H9 (cell line): ENCODE results near the gene RGS5. TPM values are rescaled to one million over a fixed set of nuclear protein-coding genes. Genes with fewer than 3 reads are reported as not detected.

Experiments
- DNase-seq: peaks from one replicate; pipeline ENCODE4 v3.0.0-alpha.2; 2017
- H2AFZ ChIP-seq: one replicate; pipeline ENCODE4 v1.6.1; 2013; ENCODE audit warnings: mild to moderate bottlenecking, low read length, control low read depth, moderate library complexity
- H2AK5ac ChIP-seq: 2 replicates; pipeline ENCODE4 v1.6.1; 2013; ENCODE audit warnings: low read length, control low read depth, mixed read lengths; ENCODE audit not compliant: insufficient read length
- H2BK120ac ChIP-seq: one replicate; pipeline ENCODE4 v1.6.1; 2013; ENCODE audit warnings: low read depth, mild to moderate bottlenecking, low read length, control low read depth, inconsistent platforms; ENCODE audit not compliant: poor library complexity, severe bottlenecking
- H2BK12ac ChIP-seq: 2 replicates; pipeline ENCODE4 v1.6.1; 2013; ENCODE audit warnings: low read length, control low read depth, mixed read lengths, low read depth; ENCODE audit not compliant: insufficient read length
- H2BK15ac ChIP-seq: 2 replicates; pipeline ENCODE4 v1.6.1; 2013; ENCODE audit warnings: low read depth, low read length, control low read depth
- H2BK20ac ChIP-seq: one replicate; pipeline ENCODE4 v1.6.1; 2013; ENCODE audit warnings: low read depth, mild to moderate bottlenecking, low read length, control low read depth, inconsistent platforms; ENCODE audit not compliant: poor library complexity, severe bottlenecking
- H2BK5ac ChIP-seq: 2 replicates; pipeline ENCODE4 v1.6.1; 2013; ENCODE audit warnings: low read length, control low read depth, mixed read lengths; ENCODE audit not compliant: insufficient read length
- H3K14ac ChIP-seq: 2 replicates; pipeline ENCODE4 v1.6.1; 2013; ENCODE audit warnings: low read length, control low read depth; ENCODE audit not compliant: insufficient read depth
- H3K18ac ChIP-seq: 2 replicates; pipeline ENCODE4 v1.6.1; 2013; ENCODE audit warnings: low read depth, mild to moderate bottlenecking, mixed read lengths, low read length, control low read depth; ENCODE audit not compliant: insufficient read length
- H3K23ac ChIP-seq: 2 replicates; pipeline ENCODE4 v1.6.1; 2013; ENCODE audit warnings: low read length, control low read depth, mixed read lengths, low read depth; ENCODE audit not compliant: insufficient read length
- H3K23me2 ChIP-seq: 2 replicates; pipeline ENCODE4 v1.6.1; 2013; ENCODE audit warnings: low read depth, mild to moderate bottlenecking, mixed read lengths, low read length, control low read depth; ENCODE audit not compliant: insufficient read length, poor library complexity, severe bottlenecking
- H3K27ac ChIP-seq: 2 replicates; pipeline ENCODE4 v1.5.1; 2013; ENCODE audit warnings: low read length, control low read depth, mixed read lengths, low read depth; ENCODE audit not compliant: insufficient read length
- H3K27me3 ChIP-seq: 2 replicates; pipeline ENCODE4 v1.6.1; 2013; ENCODE audit warnings: low read length, control low read depth, inconsistent platforms; ENCODE audit not compliant: insufficient read depth
- H3K4ac ChIP-seq: 2 replicates; pipeline ENCODE4 v1.6.1; 2013; ENCODE audit warnings: low read depth, mild to moderate bottlenecking, control low read depth, inconsistent platforms, low read length, moderate library complexity
- H3K4me1 ChIP-seq: 2 replicates; pipeline ENCODE4 v1.6.1; 2013; ENCODE audit warnings: low read length, control low read depth, inconsistent platforms; ENCODE audit not compliant: insufficient read depth
- H3K4me2 ChIP-seq: 2 replicates; pipeline ENCODE4 v1.6.1; 2013; ENCODE audit warnings: low read length, control low read depth, mixed read lengths; ENCODE audit not compliant: insufficient read length, insufficient read depth
- H3K56ac ChIP-seq: 2 replicates; pipeline ENCODE4 v1.6.1; 2013; ENCODE audit warnings: low read depth, mild to moderate bottlenecking, mixed read lengths, low read length, control low read depth; ENCODE audit not compliant: insufficient read length
- H3K79me1 ChIP-seq: 2 replicates; pipeline ENCODE4 v1.6.1; 2013; ENCODE audit warnings: low read depth, mild to moderate bottlenecking, moderate library complexity, low read length, control low read depth, inconsistent platforms; ENCODE audit not compliant: insufficient read depth, poor library complexity, severe bottlenecking
- H3K79me2 ChIP-seq: 2 replicates; pipeline ENCODE4 v1.6.1; 2013; ENCODE audit warnings: low read length, control low read depth, inconsistent platforms; ENCODE audit not compliant: insufficient read depth
- H3K9ac ChIP-seq: 2 replicates; pipeline ENCODE4 v1.6.1; 2013; ENCODE audit warnings: low read length, control low read depth, mixed read lengths; ENCODE audit not compliant: insufficient read length; ENCODE audit errors: extremely low read depth
- H3K9me3 ChIP-seq: one replicate; pipeline ENCODE4 v1.6.1; 2013; ENCODE audit warnings: low read depth, low read length, inconsistent platforms; ENCODE audit not compliant: control insufficient read depth
- H3T11ph ChIP-seq: one replicate; pipeline ENCODE4 v1.6.1; 2013; ENCODE audit warnings: mild to moderate bottlenecking, low read length, control low read depth, inconsistent platforms
- H4K20me1 ChIP-seq: one replicate; pipeline ENCODE4 v1.6.1; 2013; ENCODE audit not compliant: control insufficient read depth, insufficient read length, insufficient read depth
- H4K5ac ChIP-seq: 2 replicates; pipeline ENCODE4 v1.6.1; 2013; ENCODE audit warnings: low read depth, mild to moderate bottlenecking, mixed read lengths, low read length, control low read depth; ENCODE audit not compliant: insufficient read length
- H4K8ac ChIP-seq: replicated peaks from 2 replicates; pipeline ENCODE4 v1.6.1; 2013; ENCODE audit warnings: low read length, control low read depth, mixed read lengths, low read depth; ENCODE audit not compliant: insufficient read length
- H4K91ac ChIP-seq: 2 replicates; pipeline ENCODE4 v1.6.1; 2013; ENCODE audit warnings: low read depth, mild to moderate bottlenecking, moderate library complexity, mixed read lengths, low read length, control low read depth; ENCODE audit not compliant: insufficient read length
- H3K27ac Mint-ChIP-seq, 3 experiments: 2 replicates in 2 of 3; 3 replicates in 1 of 3; pipeline ENCODE4 v1.8.0; 2020 to 2021; ENCODE audit warnings: mixed read lengths in 3 of 3, mild to moderate bottlenecking in 1 of 3, moderate library complexity in 1 of 3
- H3K27me3 Mint-ChIP-seq: 2 replicates; pipeline ENCODE4 v1.8.0; 2021; ENCODE audit warnings: low read depth, mild to moderate bottlenecking, moderate library complexity, mixed read lengths
- H3K36me3 Mint-ChIP-seq, 3 experiments: 2 replicates in 2 of 3; 3 replicates in 1 of 3; pipeline ENCODE4 v1.8.0; 2020 to 2021; ENCODE audit warnings: low read depth in 3 of 3, mixed read lengths in 3 of 3; ENCODE audit not compliant: insufficient read depth in 1 of 3
- H3K4me1 Mint-ChIP-seq, 2 experiments: 2 replicates each; pipeline ENCODE4 v1.8.0; 2020; ENCODE audit warnings: mixed read lengths in 2 of 2
- H3K4me3 Mint-ChIP-seq, 2 experiments: 2 replicates in 1 of 2; 3 replicates in 1 of 2; pipeline ENCODE4 v1.8.0; 2020 to 2021; ENCODE audit warnings: mild to moderate bottlenecking in 2 of 2, mixed read lengths in 2 of 2, moderate library complexity in 1 of 2
- H3K9me3 Mint-ChIP-seq, 2 experiments: 2 replicates in 1 of 2; 3 replicates in 1 of 2; pipeline ENCODE4 v1.8.0; 2020; ENCODE audit warnings: mild to moderate bottlenecking in 2 of 2, mixed read lengths in 2 of 2, moderate library complexity in 1 of 2
- total RNA-seq: library from RNA; stranded (reverse); gene quantifications from 2 replicates; pipeline ENCODE4 v1.2.1, GENCODE V29; 2021
- TF ChIP-seq, protein P1 (sequence below): fragments of 200-600 bp; sonication (generic); conservative IDR thresholded peaks from 3 replicates; pipeline ENCODE4 v1.8.0; 2021; ENCODE audit warnings: antibody characterized with exemption, mild to moderate bottlenecking

Gene RGS5
- total RNA-seq, 1 experiment from 2014 or later: 30.1 TPM

DNA sequence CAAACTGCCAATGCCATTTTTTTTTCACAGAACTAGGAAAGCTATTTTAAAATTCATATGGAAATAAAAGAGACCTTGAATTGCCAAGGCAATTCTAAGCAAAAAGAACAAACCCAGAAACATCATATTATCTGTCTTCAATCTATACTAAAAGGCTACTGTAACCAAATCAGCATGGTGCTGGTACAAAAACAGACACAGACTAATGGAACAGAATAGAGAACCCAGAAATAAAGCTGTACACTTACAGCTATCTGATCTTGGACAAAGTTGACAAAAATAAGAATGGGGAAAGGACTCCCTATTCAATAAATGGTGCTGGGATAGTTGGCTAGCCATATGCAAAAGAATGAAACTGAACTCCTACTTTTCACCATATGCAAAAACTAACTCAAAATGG lies 83.0 kb downstream of the RGS5 start:
- H2AK5ac ChIP-seq: no peak overlapping the region
- H2AFZ ChIP-seq: no peak overlapping the region
- no peak overlapping the region for H3K56ac ChIP-seq
- Mint-ChIP-seq H3K27me3 (no peaks in the 10 kb centered on the region), H3K9me3 (no peaks in the 10 kb centered on the region), H3K27ac (no peak overlapping the region), H3K4me1 (no peaks in the 10 kb centered on the region), H3K36me3 (no peaks in the 10 kb centered on the region), H3K4me3 (no peak overlapping the region)
- no peak overlapping the region for H2BK15ac ChIP-seq
- no peaks in the 10 kb centered on the region for H3K9me3 ChIP-seq
- H2BK5ac ChIP-seq: no peak overlapping the region
- H3K79me2 ChIP-seq: no peaks in the 10 kb centered on the region
- no peak overlapping the region for H3K14ac ChIP-seq
- H3K4ac ChIP-seq: no peak overlapping the region
- H3K9ac ChIP-seq: no peak overlapping the region
- no peak overlapping the region for H3T11ph ChIP-seq
- H3K23me2 ChIP-seq: no peaks in the 10 kb centered on the region
- TF ChIP-seq, protein P1, sequence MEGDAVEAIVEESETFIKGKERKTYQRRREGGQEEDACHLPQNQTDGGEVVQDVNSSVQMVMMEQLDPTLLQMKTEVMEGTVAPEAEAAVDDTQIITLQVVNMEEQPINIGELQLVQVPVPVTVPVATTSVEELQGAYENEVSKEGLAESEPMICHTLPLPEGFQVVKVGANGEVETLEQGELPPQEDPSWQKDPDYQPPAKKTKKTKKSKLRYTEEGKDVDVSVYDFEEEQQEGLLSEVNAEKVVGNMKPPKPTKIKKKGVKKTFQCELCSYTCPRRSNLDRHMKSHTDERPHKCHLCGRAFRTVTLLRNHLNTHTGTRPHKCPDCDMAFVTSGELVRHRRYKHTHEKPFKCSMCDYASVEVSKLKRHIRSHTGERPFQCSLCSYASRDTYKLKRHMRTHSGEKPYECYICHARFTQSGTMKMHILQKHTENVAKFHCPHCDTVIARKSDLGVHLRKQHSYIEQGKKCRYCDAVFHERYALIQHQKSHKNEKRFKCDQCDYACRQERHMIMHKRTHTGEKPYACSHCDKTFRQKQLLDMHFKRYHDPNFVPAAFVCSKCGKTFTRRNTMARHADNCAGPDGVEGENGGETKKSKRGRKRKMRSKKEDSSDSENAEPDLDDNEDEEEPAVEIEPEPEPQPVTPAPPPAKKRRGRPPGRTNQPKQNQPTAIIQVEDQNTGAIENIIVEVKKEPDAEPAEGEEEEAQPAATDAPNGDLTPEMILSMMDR: no peak
- H4K20me1 ChIP-seq: no peaks in the 10 kb centered on the region
- no peak overlapping the region for H2BK120ac ChIP-seq
- H2BK12ac ChIP-seq: no peak overlapping the region
- H2BK20ac ChIP-seq: no peak overlapping the region
- H3K18ac ChIP-seq: no peak overlapping the region
- no peak for DNase-seq
- no peak overlapping the region for H4K8ac ChIP-seq
- no peak overlapping the region for H3K23ac ChIP-seq
- H3K27me3 ChIP-seq: no peaks in the 10 kb centered on the region
- no peak overlapping the region for H4K5ac ChIP-seq
- H3K27ac ChIP-seq: no peak overlapping the region
- H3K4me1 ChIP-seq: no peaks in the 10 kb centered on the region
- H3K79me1 ChIP-seq: no peaks in the 10 kb centered on the region
- H3K4me2 ChIP-seq: no peak overlapping the region
- H4K91ac ChIP-seq: no peak overlapping the region
